ENCODE measurements around the gene NR2F1-AS1. TPM values are rescaled to one million over a fixed set of nuclear protein-coding genes. Genes with fewer than 3 reads are reported as not detected.

The NR2F1-AS1 gene
- total and polyA plus RNA-seq, 2 donors (not counting 3 experiments of a cell fraction or from before 2014, with no cell fraction given), result 4.2 to 13.8 TPM

DNA sequence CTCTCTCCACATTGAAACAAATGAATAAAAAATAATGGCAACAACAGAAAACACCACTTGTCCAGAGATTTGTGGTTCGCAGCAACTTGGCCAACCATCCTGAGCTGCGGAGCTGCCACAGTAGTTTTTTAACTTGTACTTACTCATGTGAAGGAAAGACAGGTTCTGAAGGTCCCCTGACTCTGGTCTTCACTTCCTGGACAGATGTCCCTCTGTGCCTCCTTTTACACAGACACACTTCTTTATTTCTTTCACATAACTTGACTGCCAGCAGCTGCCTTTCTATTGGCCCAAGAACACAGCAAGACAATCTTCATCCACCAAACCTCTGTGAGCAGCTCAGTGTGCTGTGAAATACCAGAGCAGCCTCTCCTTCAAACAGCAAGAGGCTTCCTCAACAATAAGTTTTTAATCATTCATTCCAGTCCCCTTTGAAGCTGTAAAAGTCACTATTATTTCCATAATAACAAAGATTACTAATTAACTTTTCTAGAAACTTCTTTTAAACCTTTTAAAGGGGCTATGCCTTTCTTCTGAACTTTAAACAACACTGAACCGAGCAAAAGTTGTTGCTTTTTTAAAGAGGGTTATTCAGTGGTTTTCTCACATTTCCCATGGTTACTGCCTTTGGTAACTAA is 198.7 kb downstream of the NR2F1-AS1 start:
- dilution Hi-C loops (cut with MboI; ENCODE audit: extremely low pct_ligation_motif_present, low sequenced_read_pairs) (no loop called here), intact Hi-C loops (cut with micrococcal nuclease) (no loop called here)
- Histone ChIP-seq H3K9ac (replicated peaks; ENCODE audit: extremely low read depth, insufficient read depth, low read length) (no peak overlapping the region), H3K79me2 (ENCODE audit: control insufficient read depth, insufficient read depth, low read length) (no peaks in the 10 kb centered on the region), H3K4me3 (replicated peaks in 1 of 3; ENCODE audit: insufficient read depth in 1 of 3, low read depth in 1 of 3, low read length in 3 of 3) (no peak overlapping the region), H4K20me1 (replicated peaks; ENCODE audit: control insufficient read depth, extremely low read depth, insufficient read depth, low read length) (no peaks in the 10 kb centered on the region), H3K9me3 (replicated peaks; ENCODE audit: control insufficient read depth, insufficient read depth, low read length) (no peaks in the 10 kb centered on the region), H3K27me3 (ENCODE audit: control insufficient read depth in 2 of 2, insufficient read depth in 2 of 2, low read length in 2 of 2) (no peaks in the 10 kb centered on the region), H3K4me1 (ENCODE audit: control insufficient read depth, extremely low read depth, insufficient read depth, low read length) (no peaks in the 10 kb centered on the region), H3K4me2 (ENCODE audit: insufficient read depth, low read length) (no peak overlapping the region), H2AFZ (ENCODE audit: low read depth, low read length) (no peak overlapping the region), H3K9me1 (replicated peaks; ENCODE audit: control insufficient read depth, extremely low read depth, insufficient read depth, low read length) (no peaks in the 10 kb centered on the region), H3K27ac (ENCODE audit: insufficient read depth, low read depth, low read length) (no peak overlapping the region), H3K36me3 (ENCODE audit: control insufficient read depth in 2 of 2, extremely low read depth in 1 of 2, insufficient read depth in 2 of 2, low read length in 2 of 2) (no peaks in the 10 kb centered on the region)
- POLR2A ChIA-PET, result no interaction called here
- TF ChIP-seq, protein P1, sequence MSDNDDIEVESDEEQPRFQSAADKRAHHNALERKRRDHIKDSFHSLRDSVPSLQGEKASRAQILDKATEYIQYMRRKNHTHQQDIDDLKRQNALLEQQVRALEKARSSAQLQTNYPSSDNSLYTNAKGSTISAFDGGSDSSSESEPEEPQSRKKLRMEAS (IDR thresholded peaks at IDR 0.05; ENCODE audit: insufficient read depth, insufficient read length), result no peak
- TF ChIP-seq FOS (IDR thresholded peaks at IDR 0.05; ENCODE audit: borderline replicate concordance, insufficient read depth, low read length), result no peak
- no peak for FAIRE-seq
- CTCF ChIA-PET, result interaction anchor here (1.1 kb wide), 1 partner anchor 10 kb away, joined by 3 read pairs; no protein-coding TSS in a partner anchor
- no TSS peak for BruUV-seq (replicated peaks)
- DNase-seq (ENCODE audit: low read depth, low spot score), result no peak

DNA sequence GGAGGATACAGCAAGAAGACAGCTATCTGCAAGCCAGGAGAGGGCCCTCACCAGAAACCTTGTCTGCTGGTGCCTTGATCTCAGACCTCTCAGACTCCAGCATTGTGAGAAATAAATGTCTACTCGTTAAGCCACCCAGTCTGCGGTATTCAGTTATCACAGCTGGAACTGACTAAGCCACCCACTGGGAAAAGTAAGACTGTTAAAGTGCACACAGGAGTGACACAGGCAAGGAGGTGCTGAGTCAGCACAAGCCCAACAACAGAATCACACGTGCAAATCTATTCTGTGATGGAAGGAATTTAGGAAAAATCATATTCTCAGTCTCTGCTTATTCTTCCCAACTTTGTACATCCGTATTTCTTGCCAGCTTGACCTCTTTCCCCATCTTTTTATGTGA is 200.0 kb downstream of the NR2F1-AS1 start:
- H3K9me3 ChIP-seq (replicated peaks; ENCODE audit: control insufficient read depth, insufficient read depth, low read length), result no peaks in the 10 kb centered on the region
- ChIA-PET CTCF (interaction anchor here (0.9 to 1.1 kb wide), 2 partner anchors 11 to 202 kb away, joined by 3 read pairs; partner anchors contain the start of gene NR2F1), POLR2A (no interaction called here)
- no peak for FAIRE-seq
- H3K36me3 ChIP-seq (ENCODE audit: control insufficient read depth in 2 of 2, extremely low read depth in 1 of 2, insufficient read depth in 2 of 2, low read length in 2 of 2), result no peaks in the 10 kb centered on the region
- no peak overlapping the region for H3K27ac ChIP-seq (ENCODE audit: insufficient read depth, low read depth, low read length)
- dilution Hi-C loops (cut with MboI; ENCODE audit: extremely low pct_ligation_motif_present, low sequenced_read_pairs) (no loop called here), intact Hi-C loops (cut with micrococcal nuclease) (no loop called here)
- H3K4me1 ChIP-seq (ENCODE audit: control insufficient read depth, extremely low read depth, insufficient read depth, low read length), result no peaks in the 10 kb centered on the region
- H3K9ac ChIP-seq (replicated peaks; ENCODE audit: extremely low read depth, insufficient read depth, low read length), result no peak overlapping the region
- no peak overlapping the region for H3K4me3 ChIP-seq (replicated peaks in 1 of 3; ENCODE audit: insufficient read depth in 1 of 3, low read depth in 1 of 3, low read length in 3 of 3)
- H3K27me3 ChIP-seq (ENCODE audit: control insufficient read depth in 2 of 2, insufficient read depth in 2 of 2, low read length in 2 of 2), result no peaks in the 10 kb centered on the region
- H3K4me2 ChIP-seq (ENCODE audit: insufficient read depth, low read length), result no peak overlapping the region
- TF ChIP-seq POLR2A (IDR thresholded peaks at IDR 0.05; ENCODE audit: low read depth, low read length) (no peak), FOS (IDR thresholded peaks at IDR 0.05; ENCODE audit: borderline replicate concordance, insufficient read depth, low read length) (no peak), JUN (IDR thresholded peaks at IDR 0.05; ENCODE audit: borderline replicate concordance, insufficient read depth, insufficient read length, low read depth) (no peak), CTCF (IDR thresholded peaks at IDR 0.05; ENCODE audit: extremely low read depth in 1 of 2, insufficient read depth in 1 of 2, low read depth in 1 of 2, low read length in 2 of 2) (no peak), MYC (IDR thresholded peaks at IDR 0.05; ENCODE audit: low read depth, low read length) (no peak), EZH2 (IDR thresholded peaks at IDR 0.05; ENCODE audit: borderline replicate concordance, low read depth, low read length, severe bottlenecking) (no peak), POLR2AphosphoS5 (IDR thresholded peaks at IDR 0.05; ENCODE audit: insufficient read depth, low read depth, low read length) (no peak), GATA2 (IDR thresholded peaks at IDR 0.05; ENCODE audit: insufficient read depth, insufficient read length, low read depth, low read length) (no peak)
- TF ChIP-seq, protein P1 (IDR thresholded peaks at IDR 0.05; ENCODE audit: insufficient read depth, insufficient read length), result no peak
- no peaks in the 10 kb centered on the region for H3K9me1 ChIP-seq (replicated peaks; ENCODE audit: control insufficient read depth, extremely low read depth, insufficient read depth, low read length)
- H2AFZ ChIP-seq (ENCODE audit: low read depth, low read length), result no peak overlapping the region
- no peaks in the 10 kb centered on the region for H3K79me2 ChIP-seq (ENCODE audit: control insufficient read depth, insufficient read depth, low read length)
- BruUV-seq (replicated peaks), result no TSS peak
- DNase-seq (ENCODE audit: low read depth, low spot score), result no peak
- H4K20me1 ChIP-seq (replicated peaks; ENCODE audit: control insufficient read depth, extremely low read depth, insufficient read depth, low read length), result no peaks in the 10 kb centered on the region
